Breast epithelium (tissue), 3 donors: Measurements from ENCODE around the gene ARL4D.

Source experiments
- CTCF ChIP-seq, 3 donors: fragments of 450-650 bp; IDR thresholded peaks; one replicate each; pipeline ENCODE4 v1.5.1; 2016 to 2017; ENCODE audit warnings: antibody characterized with exemption in 3 of 3, mild to moderate bottlenecking in 3 of 3, moderate library complexity in 3 of 3
- POLR2A ChIP-seq: fragments of 450-650 bp; IDR thresholded peaks from one replicate; pipeline ENCODE4 v1.6.1; 2016; ENCODE audit warnings: antibody characterized with exemption, mild to moderate bottlenecking, moderate library complexity

- TF ChIP-seq POLR2A: no peak
- TF ChIP-seq CTCF (IDR thresholded peaks at IDR 0.05): no peak
Observed at GRCh38 chr17:43382776-43383175, 16.0 kb upstream of the ARL4D start.
